Neutrophil (primary cell): ENCODE results near the gene TP53BP2.
A peak's percentile ranks its signal among the peaks of the same experiment; 100 is the strongest.

ENCODE experiments used
- H3K27ac ChIP-seq: fragments of 200-600 bp; sonication (generic); 2 replicates; pipeline ENCODE4 v1.5.1; 2016; ENCODE audit warnings: mild to moderate bottlenecking, moderate library complexity
- H3K27me3 ChIP-seq: fragments of 200-600 bp; sonication (generic); 2 replicates; pipeline ENCODE4 v1.6.0; 2016; ENCODE audit warnings: mild to moderate bottlenecking
- H3K36me3 ChIP-seq: fragments of 200-600 bp; sonication (generic); 2 replicates; pipeline ENCODE4 v1.5.1; 2017
- H3K4me1 ChIP-seq, 2 experiments: fragments of 200-600 bp in 1 of 2; sonication (generic) in 1 of 2; 1 replicate in 1 of 2; 2 replicates in 1 of 2; pipeline versions ENCODE4 v1.5.1 to v1.6.1; 2013 to 2016; ENCODE audit warnings: low read depth in 1 of 2, low read length in 1 of 2, mild to moderate bottlenecking in 1 of 2, moderate library complexity in 1 of 2; ENCODE audit not compliant: control insufficient read depth in 1 of 2, insufficient read depth in 1 of 2
- H3K4me3 ChIP-seq, 2 experiments: fragments of 200-600 bp in 1 of 2; sonication (generic) in 1 of 2; 1 replicate in 1 of 2; 2 replicates in 1 of 2; pipeline ENCODE4 v1.5.1; 2013 to 2016; ENCODE audit warnings: low read depth in 1 of 2, low read length in 1 of 2, mild to moderate bottlenecking in 1 of 2, moderate library complexity in 1 of 2
- H3K9me3 ChIP-seq: fragments of 200-600 bp; sonication (generic); 2 replicates; pipeline ENCODE4 v1.5.1; 2016
- TF ChIP-seq, protein P1 (sequence below): fragments of 200-600 bp; sonication (generic); IDR thresholded peaks from 2 replicates; pipeline ENCODE4 v1.5.1; 2016; ENCODE audit warnings: antibody characterized with exemption

Gene TP53BP2

GRCh38 chr1:223827193-223827663, 18.5 kb downstream of the TP53BP2 start:
- TF ChIP-seq, protein P1, sequence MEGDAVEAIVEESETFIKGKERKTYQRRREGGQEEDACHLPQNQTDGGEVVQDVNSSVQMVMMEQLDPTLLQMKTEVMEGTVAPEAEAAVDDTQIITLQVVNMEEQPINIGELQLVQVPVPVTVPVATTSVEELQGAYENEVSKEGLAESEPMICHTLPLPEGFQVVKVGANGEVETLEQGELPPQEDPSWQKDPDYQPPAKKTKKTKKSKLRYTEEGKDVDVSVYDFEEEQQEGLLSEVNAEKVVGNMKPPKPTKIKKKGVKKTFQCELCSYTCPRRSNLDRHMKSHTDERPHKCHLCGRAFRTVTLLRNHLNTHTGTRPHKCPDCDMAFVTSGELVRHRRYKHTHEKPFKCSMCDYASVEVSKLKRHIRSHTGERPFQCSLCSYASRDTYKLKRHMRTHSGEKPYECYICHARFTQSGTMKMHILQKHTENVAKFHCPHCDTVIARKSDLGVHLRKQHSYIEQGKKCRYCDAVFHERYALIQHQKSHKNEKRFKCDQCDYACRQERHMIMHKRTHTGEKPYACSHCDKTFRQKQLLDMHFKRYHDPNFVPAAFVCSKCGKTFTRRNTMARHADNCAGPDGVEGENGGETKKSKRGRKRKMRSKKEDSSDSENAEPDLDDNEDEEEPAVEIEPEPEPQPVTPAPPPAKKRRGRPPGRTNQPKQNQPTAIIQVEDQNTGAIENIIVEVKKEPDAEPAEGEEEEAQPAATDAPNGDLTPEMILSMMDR, result no peak
- Histone ChIP-seq H3K27me3 (no peaks in the 10 kb centered on the region), H3K36me3 (no peaks in the 10 kb centered on the region), H3K9me3 (no peaks in the 10 kb centered on the region), H3K27ac (peak overlapping the region; percentile 78), H3K4me3 (peak overlapping the region; percentile 3 to 47), H3K4me1 (peaks cover 76 to 80% of the 10 kb centered on the region in 2 experiments)

DNA sequence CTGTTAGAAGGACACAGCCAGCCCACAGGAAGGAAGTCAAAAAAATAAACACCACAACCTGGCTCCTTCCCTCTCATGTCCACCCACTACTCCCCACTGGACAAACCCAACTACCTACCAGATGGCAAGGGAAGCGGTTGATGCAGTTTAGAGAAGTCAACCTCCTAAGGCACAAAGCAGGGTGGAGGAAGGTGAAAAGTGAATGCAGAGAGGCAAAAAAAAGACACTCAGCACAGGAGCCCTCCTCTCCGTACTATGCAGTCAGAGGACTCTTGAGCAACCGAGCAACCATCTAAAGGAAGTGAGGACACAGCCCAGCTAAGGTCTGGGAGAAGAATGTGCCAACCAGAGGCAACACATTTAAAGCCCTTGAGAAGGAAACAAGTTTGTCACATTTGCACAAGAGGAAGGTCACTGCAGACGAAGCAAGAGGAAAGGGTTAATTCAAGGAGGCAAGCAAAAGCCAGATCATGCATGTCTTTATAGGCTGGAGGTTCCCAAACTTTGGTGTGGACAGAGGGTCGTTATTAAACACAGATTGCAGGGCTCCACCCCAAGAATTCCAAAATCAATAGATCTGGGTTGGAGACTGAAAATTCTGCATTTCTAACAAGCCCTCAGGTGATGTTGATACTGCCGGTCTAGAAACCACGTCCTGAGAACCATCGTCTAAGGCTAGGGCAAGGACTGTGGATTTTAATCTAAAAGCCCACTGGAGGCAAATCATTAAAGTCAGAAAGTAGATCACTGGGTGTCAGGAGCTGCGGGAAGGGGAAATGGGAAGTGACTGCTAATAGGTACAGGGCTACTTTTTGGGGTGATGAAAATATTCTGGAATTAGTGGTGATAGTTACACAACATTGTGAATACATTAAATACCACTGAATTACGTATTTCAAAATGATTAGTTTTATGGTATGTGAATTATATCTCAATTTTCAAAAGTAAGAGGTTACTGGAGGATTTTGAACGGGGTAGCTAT, 19.7 kb downstream of the TP53BP2 start:
- TF ChIP-seq, protein P1, result no peak
- peak overlapping the region; percentile 47 to 50 for H3K4me3 ChIP-seq

GRCh38 chr1:223824712-223825111, 21.0 kb downstream of the TP53BP2 start:
- Histone ChIP-seq H3K9me3 (no peaks in the 10 kb centered on the region), H3K4me1 (peaks cover 72 to 79% of the 10 kb centered on the region in 2 experiments), H3K36me3 (peaks cover 4% of the 10 kb centered on the region), H3K27me3 (no peaks in the 10 kb centered on the region), H3K27ac (peak overlapping the region; percentile 78), H3K4me3 (no peak overlapping the region)
- TF ChIP-seq, protein P1, result no peak

More for the DNA sequence above, 19.7 kb downstream of the TP53BP2 start:
- peak overlapping the region; percentile 78 for H3K27ac ChIP-seq
- H3K9me3 ChIP-seq, result no peaks in the 10 kb centered on the region
- H3K36me3 ChIP-seq, result peaks cover 2% of the 10 kb centered on the region
- H3K4me1 ChIP-seq, result peaks cover 69 to 72% of the 10 kb centered on the region in 2 experiments
- H3K27me3 ChIP-seq, result no peaks in the 10 kb centered on the region

DNA sequence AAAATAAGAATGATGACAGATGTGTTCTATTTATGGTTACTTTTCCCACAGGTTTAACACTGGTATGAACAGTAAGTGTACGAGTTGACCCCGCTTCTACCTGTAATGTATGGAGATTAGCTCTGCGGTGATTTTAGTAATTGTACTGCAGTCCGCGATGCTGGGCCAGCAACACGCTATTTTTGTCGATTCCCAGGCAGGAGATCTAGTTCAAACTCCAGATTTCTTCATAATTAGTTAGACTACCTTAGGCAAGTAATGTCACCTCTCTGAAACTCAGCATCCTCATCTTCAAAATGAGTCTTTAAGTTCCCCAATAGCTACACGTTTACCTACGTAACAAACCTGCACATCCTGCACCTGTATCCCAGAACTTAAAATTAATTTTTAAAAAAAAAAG, 21.5 kb downstream of the TP53BP2 start:
- TF ChIP-seq, protein P1, result no peak
- no peak overlapping the region for H3K4me3 ChIP-seq
- H3K27ac ChIP-seq, result peak overlapping the region; percentile 78
- H3K9me3 ChIP-seq, result no peaks in the 10 kb centered on the region
- H3K4me1 ChIP-seq, result peaks cover 70 to 77% of the 10 kb centered on the region in 2 experiments
- H3K27me3 ChIP-seq, result no peaks in the 10 kb centered on the region
- H3K36me3 ChIP-seq, result peaks cover 4% of the 10 kb centered on the region

DNA sequence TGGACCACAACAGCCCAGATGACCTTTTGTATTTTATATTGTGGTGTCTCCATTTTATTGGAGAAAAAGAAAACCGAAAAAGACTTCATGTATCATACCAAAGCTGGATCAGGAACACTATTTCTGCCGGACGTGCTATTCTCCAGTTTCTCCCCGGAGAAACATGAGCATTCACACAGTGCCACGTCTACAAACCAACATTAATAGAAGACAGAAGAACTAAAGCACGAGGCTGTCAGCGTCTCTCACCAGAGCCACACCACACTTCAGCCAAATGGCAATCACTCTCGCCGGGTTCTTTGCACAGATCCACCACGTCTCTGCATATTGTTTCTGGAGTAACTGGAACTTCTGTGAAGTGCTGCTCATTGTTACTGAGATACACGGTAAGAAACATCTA, 24.8 kb downstream of the TP53BP2 start:
- Histone ChIP-seq H3K27ac (no peak overlapping the region), H3K4me3 (no peak overlapping the region), H3K36me3 (peaks cover 4% of the 10 kb centered on the region), H3K4me1 (peaks cover 38 to 48% of the 10 kb centered on the region in 2 experiments), H3K9me3 (no peaks in the 10 kb centered on the region), H3K27me3 (no peaks in the 10 kb centered on the region)
- TF ChIP-seq, protein P1, result no peak
